GDM1 (cell line): Measurements from ENCODE around the gene TMEM185B.
A peak's percentile ranks its signal among the peaks of the same experiment; 100 is the strongest.
"Not testable (repeated sequence)": the region's sequence is repeated elsewhere in the genome, so short reads cannot be mapped to it uniquely, and the experiment has no call there.

Experiments used
- DNase-seq: peaks from one replicate; lab custom pipeline; 2025; lab: John Stamatoyannopoulos, UW

Gene TMEM185B

GRCh38 chr2:120223034-120223912 lies at the start of gene TMEM185B:
TSS of gene TMEM185B (minus strand) at chr2:120223400. CDS start at chr2:120222976, 424 bp downstream.
- DNase-seq: peak; percentile 30

GRCh38 chr2:120271711-120272379 lies 48.6 kb upstream of the TMEM185B start:
- DNase-seq: no peak

- no peak for DNase-seq
These were observed 46.6 kb upstream of the TMEM185B start for GRCh38 chr2:120269816-120270215.

GRCh38 chr2:120269076-120269744 lies 46.0 kb upstream of the TMEM185B start:
- DNase-seq: peak; percentile 81

GRCh38 chr2:120267348-120267747 lies 44.1 kb upstream of the TMEM185B start:
- DNase-seq: no peak

- no peak for DNase-seq
These were observed 41.8 kb upstream of the TMEM185B start for GRCh38 chr2:120265006-120265405.

GRCh38 chr2:120262761-120263428 lies 39.7 kb upstream of the TMEM185B start:
- no peak for DNase-seq

- DNase-seq: no peak
These were observed 39.0 kb upstream of the TMEM185B start for GRCh38 chr2:120262150-120262549.

GRCh38 chr2:120261387-120262006 lies 38.3 kb upstream of the TMEM185B start:
- DNase-seq: no peak

GRCh38 chr2:120260736-120261135 lies 37.5 kb upstream of the TMEM185B start:
- no peak for DNase-seq

- not testable (repeated sequence) for DNase-seq
These were observed 36.7 kb upstream of the TMEM185B start for GRCh38 chr2:120259939-120260338.

GRCh38 chr2:120258196-120258595 lies 35.0 kb upstream of the TMEM185B start:
- no peak for DNase-seq

GRCh38 chr2:120257522-120257921 lies 34.3 kb upstream of the TMEM185B start:
- peak; percentile 46 for DNase-seq

GRCh38 chr2:120256651-120257000 lies 33.4 kb upstream of the TMEM185B start:
- no peak for DNase-seq

- DNase-seq: no peak
These were observed 32.9 kb upstream of the TMEM185B start for GRCh38 chr2:120255986-120256650.

GRCh38 chr2:120255071-120255470 lies 31.9 kb upstream of the TMEM185B start:
- no peak for DNase-seq

GRCh38 chr2:120254178-120254577 lies 31.0 kb upstream of the TMEM185B start:
- no peak for DNase-seq

- peak; percentile 37 for DNase-seq
These were observed 30.1 kb upstream of the TMEM185B start for GRCh38 chr2:120253021-120253882.

- DNase-seq: peak; percentile 92
These were observed 29.2 kb upstream of the TMEM185B start, which contains the start of gene RALB for GRCh38 chr2:120252225-120253020. TSS of gene RALB (plus strand) at chr2:120252852. CDS start at chr2:120278665, 25,813 bp downstream.
